Measurements from ENCODE around the gene TNFRSF21. TPM values are rescaled to one million over a fixed set of nuclear protein-coding genes. Genes with fewer than 3 reads are reported as not detected.

The TNFRSF21 gene
- polyA plus RNA-seq, 1 donor from 2014 or later: 13.0 TPM

GRCh38 chr6:47348316-47348863 lies 38.7 kb upstream of the TNFRSF21 start:
- Histone ChIP-seq H3K27me3 (ENCODE audit: insufficient read depth, low read depth, low read length) (no peaks in the 10 kb centered on the region), H2AFZ (ENCODE audit: low read depth, low read length) (no peak overlapping the region), H3K4me2 (ENCODE audit: low read length) (no peak overlapping the region), H3K9ac (ENCODE audit: low read length) (no peak overlapping the region), H3K27ac (ENCODE audit: low read length) (no peak overlapping the region), H3F3A (ENCODE audit: insufficient read depth, low read length, poor library complexity, severe bottlenecking) (no peaks in the 10 kb centered on the region), H3K4me3 (ENCODE audit: low read length) (no peak overlapping the region), H3K9me2 (ENCODE audit: insufficient read depth, low read length) (no peaks in the 10 kb centered on the region), H3K9me3 (ENCODE audit: low read length) (no peaks in the 10 kb centered on the region), H3K79me2 (replicated peaks; ENCODE audit: insufficient read depth, low read length) (no peaks in the 10 kb centered on the region), H4K20me1 (ENCODE audit: insufficient read depth) (no peaks in the 10 kb centered on the region), H3K36me3 (ENCODE audit: insufficient read depth, low read length) (no peaks in the 10 kb centered on the region)
- TF ChIP-seq MXI1 (conservative IDR thresholded peaks at IDR 0.05; ENCODE audit: poor library complexity, severe bottlenecking) (no peak), EZH2 (IDR thresholded peaks at IDR 0.05; ENCODE audit: borderline replicate concordance, insufficient read depth, low read length, poor library complexity, severe bottlenecking) (no peak), REST (IDR thresholded peaks at IDR 0.05; ENCODE audit: borderline replicate concordance) (no peak), CTCF (IDR thresholded peaks at IDR 0.05; ENCODE audit: poor library complexity, severe bottlenecking) (no peak), POLR2AphosphoS5 (IDR thresholded peaks at IDR 0.05) (no peak), TAF1 (IDR thresholded peaks at IDR 0.05; ENCODE audit: low read depth) (no peak), EP300 (conservative IDR thresholded peaks at IDR 0.05; ENCODE audit: poor library complexity, severe bottlenecking) (no peak), RAD21 (conservative IDR thresholded peaks at IDR 0.05) (no peak), SMC3 (conservative IDR thresholded peaks at IDR 0.05; ENCODE audit: poor library complexity) (no peak)

GRCh38 chr6:47345761-47346160 lies 36.1 kb upstream of the TNFRSF21 start:
- no peak for TF ChIP-seq TAF1 (IDR thresholded peaks at IDR 0.05; ENCODE audit: low read depth)
- no peak for TF ChIP-seq EP300 (conservative IDR thresholded peaks at IDR 0.05; ENCODE audit: poor library complexity, severe bottlenecking)
- TF ChIP-seq RAD21 (conservative IDR thresholded peaks at IDR 0.05): no peak
- TF ChIP-seq MXI1 (conservative IDR thresholded peaks at IDR 0.05; ENCODE audit: poor library complexity, severe bottlenecking): no peak
- no peak for TF ChIP-seq EZH2 (IDR thresholded peaks at IDR 0.05; ENCODE audit: borderline replicate concordance, insufficient read depth, low read length, poor library complexity, severe bottlenecking)
- no peak for TF ChIP-seq CTCF (IDR thresholded peaks at IDR 0.05; ENCODE audit: poor library complexity, severe bottlenecking)
- Histone ChIP-seq H3K9ac (ENCODE audit: low read length) (no peak overlapping the region), H3K27ac (ENCODE audit: low read length) (no peak overlapping the region), H2AFZ (ENCODE audit: low read depth, low read length) (no peak overlapping the region), H3F3A (ENCODE audit: insufficient read depth, low read length, poor library complexity, severe bottlenecking) (no peaks in the 10 kb centered on the region), H3K27me3 (ENCODE audit: insufficient read depth, low read depth, low read length) (no peaks in the 10 kb centered on the region), H3K4me3 (ENCODE audit: low read length) (no peak overlapping the region), H3K4me2 (ENCODE audit: low read length) (no peak overlapping the region), H3K9me2 (ENCODE audit: insufficient read depth, low read length) (no peaks in the 10 kb centered on the region), H3K36me3 (ENCODE audit: insufficient read depth, low read length) (no peaks in the 10 kb centered on the region), H3K79me2 (replicated peaks; ENCODE audit: insufficient read depth, low read length) (no peaks in the 10 kb centered on the region), H4K20me1 (ENCODE audit: insufficient read depth) (no peaks in the 10 kb centered on the region), H3K9me3 (ENCODE audit: low read length) (no peaks in the 10 kb centered on the region)

Data from neural cell (in vitro differentiated cells).